ENCODE results near the gene ZFP90.

The ZFP90 gene

GRCh38 chr16:68592466-68593337 lies 53.6 kb downstream of the ZFP90 start:
- DNase-seq: no peak

- DNase-seq: no peak
Measured at GRCh38 chr16:68596266-68596665, 57.2 kb downstream of the ZFP90 start.

GRCh38 chr16:68599586-68599985 lies 60.5 kb downstream of the ZFP90 start:
- DNase-seq: no peak

DNA sequence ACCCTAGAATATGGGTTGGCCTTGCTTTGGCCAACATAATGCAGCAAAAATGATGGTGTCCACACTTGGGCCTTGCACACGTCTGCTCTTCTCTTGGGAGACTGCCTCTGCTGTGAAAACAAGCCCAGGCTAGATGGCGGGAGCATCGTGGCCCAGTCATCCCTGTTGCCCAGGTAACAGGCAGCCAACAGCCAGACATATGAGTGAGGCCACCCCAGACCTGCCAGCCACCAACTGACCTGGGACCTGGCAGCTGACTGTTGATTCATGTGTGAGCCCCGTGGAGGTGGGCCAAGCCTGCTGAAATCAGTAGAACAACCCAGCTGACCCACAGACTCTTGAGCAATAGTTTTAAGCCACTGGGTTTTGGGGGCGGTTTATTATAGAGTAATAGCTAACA lies 66.7 kb downstream of the ZFP90 start:
- DNase-seq: no peak

GRCh38 chr16:68607443-68607842 lies 68.4 kb downstream of the ZFP90 start:
- DNase-seq: no peak

DNA sequence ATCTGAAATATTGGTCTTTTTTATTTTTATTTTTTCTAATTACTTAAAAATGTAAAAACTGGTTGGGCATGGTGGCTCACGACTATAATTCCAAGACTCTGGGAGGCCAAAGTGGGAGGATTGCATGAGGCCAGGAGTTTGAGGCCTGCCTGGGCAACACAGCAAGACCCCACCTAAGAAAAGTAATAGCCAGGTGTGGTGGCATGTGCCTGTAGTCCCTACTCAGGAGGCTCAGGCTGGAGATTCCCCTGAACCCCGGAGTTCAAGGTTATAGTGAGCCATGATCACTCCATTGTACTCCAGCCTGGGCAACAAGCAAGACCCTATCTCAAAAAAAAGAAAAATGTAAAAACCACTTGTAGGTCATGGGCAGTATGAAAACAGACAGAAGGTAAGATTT lies 69.2 kb downstream of the ZFP90 start:
- DNase-seq: no peak

GRCh38 chr16:68612996-68613395 lies 73.9 kb downstream of the ZFP90 start:
- no peak for DNase-seq

GRCh38 chr16:68617734-68618133 lies 78.6 kb downstream of the ZFP90 start:
- no peak for DNase-seq

Measured in NCI-H187 treated with DMSO at 0.1 percent for 48 hours (cell line).